HG03469 (cell line): ENCODE data around the gene LYPD6B.
"Not testable (repeated sequence)": the region's sequence is repeated elsewhere in the genome, so short reads cannot be mapped to it uniquely, and the experiment has no call there.

ENCODE experiments used
- ATAC-seq: cut with Tn5 transposase; IDR thresholded peaks from one replicate; pipeline ENCODE4 v1.9.1; 2021; ENCODE audit warnings: mild to moderate bottlenecking, moderate library complexity, moderate number of reproducible peaks; ENCODE audit not compliant: unreplicated experiment

Gene LYPD6B

DNA sequence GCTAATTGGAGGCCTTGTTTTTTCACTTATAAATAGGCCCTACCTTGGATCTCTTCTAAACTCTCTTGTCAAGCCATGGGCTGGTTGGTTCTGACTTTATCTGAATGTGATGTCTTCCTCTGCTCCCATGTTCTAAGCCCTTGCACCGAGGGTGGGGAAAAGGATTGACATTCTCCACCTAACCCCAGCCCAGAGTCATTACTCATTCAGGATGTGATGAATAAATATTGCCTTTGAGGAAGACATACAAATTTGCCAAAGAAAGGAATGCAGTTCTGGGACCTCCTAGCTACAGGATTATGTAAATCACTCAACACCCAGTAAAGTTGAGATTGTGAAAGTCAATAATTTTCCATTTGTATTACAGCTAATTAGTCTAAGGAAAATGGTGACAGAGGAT, 149.8 kb downstream of the LYPD6B start:
- no peak for ATAC-seq

DNA sequence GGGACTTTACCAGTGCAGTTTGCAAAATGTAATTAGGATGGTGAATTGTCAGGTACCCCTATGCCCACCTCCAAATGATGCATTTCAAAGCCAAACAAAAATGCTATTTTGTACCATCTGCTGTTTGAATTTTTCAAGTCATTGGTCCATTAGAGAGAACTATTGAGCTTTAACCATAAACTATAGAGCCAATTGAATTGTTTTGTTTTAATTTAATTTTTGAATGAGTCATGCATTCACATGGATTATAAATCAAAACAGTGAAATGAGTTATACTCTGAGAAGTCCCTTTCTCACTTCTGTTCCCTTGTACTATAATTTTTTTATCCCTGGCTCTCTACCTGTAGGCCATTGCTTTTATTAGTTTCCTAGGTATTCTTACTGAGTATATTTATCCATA, 151.3 kb downstream of the LYPD6B start:
- no peak for ATAC-seq

- ATAC-seq: no peak
Measured at GRCh38 chr2:149191915-149192314, 153.4 kb downstream of the LYPD6B start.

DNA sequence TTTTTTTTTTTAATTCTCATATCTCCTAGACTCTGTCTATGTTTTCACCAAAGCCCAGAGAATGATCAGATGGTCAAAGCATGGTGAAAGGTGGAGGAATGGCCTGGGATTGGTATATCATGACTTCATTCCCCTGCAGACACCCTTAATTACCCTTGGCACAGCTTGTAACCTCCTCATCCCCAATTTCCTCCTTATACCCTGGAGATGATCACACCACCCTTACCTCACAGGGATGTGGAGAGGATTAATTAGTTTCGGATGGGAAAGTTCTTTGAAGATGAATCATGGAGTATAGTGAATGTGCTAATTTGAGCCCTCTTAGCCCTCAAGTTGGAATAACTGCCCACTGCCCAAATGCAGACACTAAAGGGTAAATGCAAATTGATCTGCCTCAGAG, 153.9 kb downstream of the LYPD6B start:
- no peak for ATAC-seq

DNA sequence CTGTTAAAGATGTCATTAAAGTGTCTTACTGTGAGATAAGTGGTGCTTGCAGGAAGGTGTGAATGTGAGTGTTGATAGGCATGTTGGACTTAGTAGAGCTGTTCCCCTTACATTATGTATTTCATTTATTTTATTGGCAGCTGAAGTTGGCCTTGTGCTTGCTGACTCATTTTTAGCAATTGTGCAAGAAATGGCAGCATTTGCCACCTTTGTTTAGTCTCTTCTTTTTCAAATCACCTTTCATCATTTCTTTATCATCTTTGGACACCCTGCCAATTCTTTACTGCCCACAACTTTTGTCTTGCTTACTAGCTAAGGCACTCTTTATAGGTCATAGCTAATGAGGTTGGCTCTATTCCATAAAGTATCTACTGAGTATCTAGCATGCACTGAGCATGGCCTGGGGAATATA, 161.6 kb downstream of the LYPD6B start:
- no peak for ATAC-seq

- ATAC-seq: no peak
Measured at GRCh38 chr2:149204686-149205085, 166.2 kb downstream of the LYPD6B start.

DNA sequence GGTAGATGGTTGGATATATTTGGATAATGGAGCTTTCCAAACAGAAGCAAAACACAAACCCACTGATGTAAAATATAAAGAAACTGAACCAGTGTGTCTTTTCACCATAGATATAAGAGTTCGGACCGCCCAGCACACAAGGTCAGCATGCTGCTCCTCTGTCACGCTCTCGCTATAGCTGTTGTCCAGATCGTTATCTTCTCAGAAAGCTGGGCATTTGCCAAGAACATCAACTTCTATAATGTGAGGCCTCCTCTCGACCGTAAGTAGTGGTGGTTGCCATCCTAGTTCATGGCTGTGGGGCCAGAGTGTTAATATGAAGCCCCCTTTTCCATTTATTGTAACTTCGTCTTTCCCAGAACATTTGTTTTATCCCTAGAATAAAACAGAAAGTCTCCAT, 166.6 kb downstream of the LYPD6B start:
- no peak for ATAC-seq

DNA sequence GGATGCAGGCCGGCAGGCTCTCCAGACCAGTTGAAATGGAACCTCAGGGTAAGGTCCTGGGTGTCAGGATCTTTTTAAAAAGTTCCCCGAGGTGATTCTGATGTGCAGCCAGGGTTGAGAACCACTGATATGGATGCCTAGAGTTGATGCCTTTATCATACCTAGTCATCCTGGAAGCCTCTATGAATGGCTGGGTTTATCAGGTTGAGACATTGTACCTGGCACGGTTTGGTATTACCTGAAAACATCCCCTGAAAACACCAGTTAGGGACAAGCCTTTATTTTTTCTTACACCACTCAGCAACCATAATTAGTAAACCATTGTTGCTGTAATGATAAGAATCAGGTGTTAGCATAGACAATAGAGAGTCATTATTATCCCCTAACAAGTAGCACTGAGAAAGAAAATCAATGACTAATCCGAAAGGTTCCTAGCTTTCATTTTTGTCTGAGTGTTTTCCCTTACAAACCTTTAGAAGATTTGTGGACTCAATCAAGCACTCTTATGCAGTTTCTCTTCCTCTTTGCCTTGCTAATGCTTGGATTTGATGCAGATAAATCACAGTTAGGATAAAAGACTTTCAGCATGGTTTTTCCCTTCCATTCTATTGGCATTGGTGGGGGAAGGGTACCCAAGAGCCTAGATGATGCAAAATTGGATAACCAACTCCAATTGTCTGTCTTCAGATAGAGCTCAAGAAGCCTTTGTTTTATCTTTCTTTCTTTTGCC, 175.4 kb downstream of the LYPD6B start:
- no peak for ATAC-seq

DNA sequence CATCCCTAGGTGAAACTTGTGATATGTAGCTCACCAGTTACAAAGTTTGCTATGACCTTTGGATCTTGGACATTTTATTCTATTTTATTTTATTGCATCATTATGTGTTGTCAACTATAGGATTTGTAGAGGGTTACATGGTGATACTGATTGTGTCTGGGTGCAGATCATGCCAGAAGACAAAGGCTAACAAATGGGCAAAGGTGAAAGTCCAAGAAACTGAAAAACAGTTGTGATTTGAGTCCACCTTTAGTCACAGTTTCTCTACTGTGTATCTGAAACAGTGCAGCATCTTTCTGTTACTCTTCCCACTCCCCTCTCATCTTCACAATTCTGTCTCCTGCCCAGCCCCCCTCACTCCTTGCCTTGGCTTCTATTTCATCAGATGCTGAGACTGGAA, 180.0 kb downstream of the LYPD6B start:
- ATAC-seq: no peak

DNA sequence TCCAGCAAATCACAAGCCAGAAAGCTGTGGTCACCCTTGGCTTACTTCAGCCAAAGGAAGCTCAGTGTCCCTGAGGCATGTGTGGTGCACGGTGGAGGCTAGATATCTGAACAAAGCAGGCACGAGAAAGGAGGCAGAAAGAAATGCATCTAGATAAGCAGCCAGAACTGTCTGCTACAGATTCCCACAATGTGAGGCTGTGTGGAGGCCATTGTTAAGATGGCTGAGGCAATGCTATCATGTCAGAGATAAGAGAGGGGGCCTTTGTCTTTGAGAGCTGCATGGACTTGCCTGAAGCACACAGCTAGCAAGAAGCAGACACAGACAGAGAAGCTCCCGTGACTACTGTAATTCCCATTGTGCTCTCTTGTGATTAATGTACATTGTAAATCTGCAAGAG, 181.4 kb downstream of the LYPD6B start:
- ATAC-seq: no peak

- no peak for ATAC-seq
Measured at GRCh38 chr2:149221002-149221401, 182.5 kb downstream of the LYPD6B start.

GRCh38 chr2:149221898-149222297, 183.4 kb downstream of the LYPD6B start:
- no peak for ATAC-seq

- no peak for ATAC-seq
Measured at GRCh38 chr2:149223472-149224095, 185.1 kb downstream of the LYPD6B start.

GRCh38 chr2:149224543-149224942, 186.0 kb downstream of the LYPD6B start:
- no peak for ATAC-seq

DNA sequence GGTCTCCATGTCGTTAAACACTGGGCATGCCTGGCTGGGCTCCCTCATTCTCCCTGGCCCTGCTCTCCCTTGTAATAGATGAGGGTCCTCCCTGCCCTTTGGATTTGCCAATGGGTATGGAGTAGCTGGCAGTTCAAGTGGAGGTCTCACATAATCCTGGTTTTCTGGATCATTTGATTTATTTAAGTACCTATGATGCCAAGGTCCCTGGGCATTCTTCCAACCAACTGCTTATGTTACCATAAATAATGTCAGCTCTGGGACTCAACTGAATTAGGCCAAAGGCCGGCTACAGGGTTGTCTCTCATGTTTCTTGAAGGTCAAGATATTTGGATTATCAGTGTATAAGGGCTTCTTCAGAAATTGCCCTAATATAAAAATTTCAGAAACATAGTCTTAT, 186.9 kb downstream of the LYPD6B start:
- ATAC-seq: no peak

DNA sequence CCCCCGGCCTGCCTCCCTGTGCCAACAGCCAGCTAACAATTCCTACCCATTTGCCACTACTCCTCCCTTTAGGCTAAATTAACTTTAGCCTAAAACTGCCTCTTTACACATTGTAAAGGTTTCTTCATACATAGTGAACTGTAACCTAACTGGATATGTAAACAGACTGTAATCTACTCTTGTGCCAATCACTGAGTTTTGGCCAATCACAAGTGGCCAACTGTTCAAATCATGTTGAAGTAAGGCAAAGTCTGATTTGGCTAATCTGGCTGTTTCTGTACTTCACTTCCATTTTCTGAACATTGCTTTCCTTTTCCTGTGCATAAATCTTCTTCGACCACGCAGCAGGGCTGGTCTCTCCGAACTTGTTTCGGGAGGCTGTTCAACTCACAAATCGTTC, 188.3 kb downstream of the LYPD6B start:
- no peak for ATAC-seq

GRCh38 chr2:149235816-149236375, 197.4 kb downstream of the LYPD6B start:
- no peak for ATAC-seq

- ATAC-seq: no peak
Measured at GRCh38 chr2:149236410-149236809, 197.9 kb downstream of the LYPD6B start.

DNA sequence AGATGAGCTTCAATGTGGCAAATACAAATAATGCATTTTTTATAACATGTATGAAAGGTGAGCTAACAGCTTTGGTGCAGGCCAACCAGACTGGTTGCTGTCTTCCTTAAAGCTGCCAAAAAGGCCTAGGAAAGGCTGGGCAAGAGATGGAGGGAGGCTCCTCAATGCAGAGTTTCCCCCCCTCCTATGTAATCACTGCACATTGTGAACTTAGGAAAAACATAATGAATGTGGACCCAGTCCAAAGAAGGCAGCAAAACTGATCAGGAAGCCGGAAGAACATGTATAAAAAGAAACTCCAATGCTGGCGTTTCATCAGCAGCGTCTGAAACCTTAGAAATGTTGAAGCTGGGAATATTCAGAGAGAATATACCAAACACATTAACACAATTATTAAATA, 207.7 kb downstream of the LYPD6B start:
- ATAC-seq: no peak

GRCh38 chr2:149251436-149251835, 212.9 kb downstream of the LYPD6B start:
- not testable (repeated sequence) for ATAC-seq

DNA sequence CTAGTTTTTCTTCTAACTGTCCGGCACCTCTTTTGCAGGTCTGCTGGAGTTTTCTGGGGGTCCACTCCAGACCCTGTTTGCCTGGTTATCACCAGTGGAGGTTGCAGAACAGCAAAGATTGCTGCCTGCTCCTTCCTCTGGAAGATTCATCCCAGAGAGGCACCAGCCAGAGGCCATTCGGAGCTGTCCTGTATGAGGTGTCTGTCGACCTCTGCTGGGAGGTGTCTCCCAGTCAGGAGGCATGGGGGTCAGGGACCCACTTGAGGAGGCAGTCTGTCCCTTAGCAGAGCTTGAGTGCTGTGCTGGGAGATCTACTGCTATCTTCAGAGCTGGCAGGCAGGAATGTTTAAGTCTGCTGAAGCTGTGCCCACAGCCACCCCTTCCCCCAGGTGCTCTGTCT, 218.4 kb downstream of the LYPD6B start:
- not testable (repeated sequence) for ATAC-seq

GRCh38 chr2:149258531-149258930, 220.0 kb downstream of the LYPD6B start:
- no peak for ATAC-seq
